Mesenchymal stem cell (in vitro differentiated cells and primary cell): ENCODE results near the gene UXS1.
A peak's percentile ranks its signal among the peaks of the same experiment; 100 is the strongest.
"Not testable (repeated sequence)": the region's sequence is repeated elsewhere in the genome, so short reads cannot be mapped to it uniquely, and the experiment has no call there.

Experiments
- DNase-seq: peaks from one replicate; pipeline ENCODE4 v3.0.0-alpha.2; 2013
- H2AFZ ChIP-seq: one replicate; pipeline ENCODE4 v1.6.1; 2013; ENCODE audit warnings: low read depth, mild to moderate bottlenecking, control low read depth, inconsistent platforms, low read length, moderate library complexity
- H2AK5ac ChIP-seq: 2 replicates; pipeline ENCODE4 v1.6.1; 2013; ENCODE audit warnings: low read length, moderate library complexity, mild to moderate bottlenecking, inconsistent platforms; ENCODE audit not compliant: severe bottlenecking
- H2BK120ac ChIP-seq: one replicate; pipeline ENCODE4 v1.6.1; 2013; ENCODE audit warnings: low read depth, mild to moderate bottlenecking, inconsistent platforms, low read length, moderate library complexity
- H2BK12ac ChIP-seq, 2 experiments: one replicate each; pipeline ENCODE4 v1.6.1; 2013; ENCODE audit warnings: inconsistent platforms in 2 of 2, low read length in 2 of 2, mild to moderate bottlenecking in 2 of 2, moderate library complexity in 2 of 2, control low read depth in 1 of 2
- H2BK15ac ChIP-seq: one replicate; pipeline ENCODE4 v1.6.1; 2013; ENCODE audit warnings: mild to moderate bottlenecking, low read depth, inconsistent platforms; ENCODE audit not compliant: poor library complexity, severe bottlenecking
- H2BK5ac ChIP-seq: 2 replicates; pipeline ENCODE4 v1.6.1; 2013; ENCODE audit warnings: low read depth, mild to moderate bottlenecking, low read length, control low read depth, inconsistent platforms; ENCODE audit not compliant: poor library complexity, severe bottlenecking
- H3K14ac ChIP-seq, 2 experiments: one replicate each; pipeline ENCODE4 v1.6.1; 2013; ENCODE audit warnings: inconsistent platforms in 2 of 2, low read length in 2 of 2, control low read depth in 1 of 2, mild to moderate bottlenecking in 1 of 2, moderate library complexity in 1 of 2
- H3K18ac ChIP-seq, 2 experiments: one replicate each; pipeline ENCODE4 v1.6.1; 2013; ENCODE audit warnings: inconsistent platforms in 2 of 2, low read length in 2 of 2, control low read depth in 1 of 2, low read depth in 1 of 2, mild to moderate bottlenecking in 1 of 2
- H3K23ac ChIP-seq, 2 experiments: one replicate each; pipeline ENCODE4 v1.6.1; 2013; ENCODE audit warnings: inconsistent platforms in 2 of 2, low read length in 2 of 2, mild to moderate bottlenecking in 2 of 2, moderate library complexity in 2 of 2, control low read depth in 1 of 2
- H3K27ac ChIP-seq: 2 replicates; pipeline ENCODE4 v1.5.1; 2013; ENCODE audit warnings: mild to moderate bottlenecking, moderate library complexity, low read length, control low read depth, inconsistent platforms; ENCODE audit not compliant: poor library complexity, severe bottlenecking
- H3K27me3 ChIP-seq, 2 experiments: 2 replicates each; pipeline versions ENCODE4 v1.6.1 to v1.7.0; 2013; ENCODE audit warnings: low read length in 2 of 2, mild to moderate bottlenecking in 2 of 2, moderate library complexity in 2 of 2, control low read depth in 1 of 2, inconsistent platforms in 1 of 2; ENCODE audit not compliant: control insufficient read depth in 1 of 2, insufficient read depth in 1 of 2
- H3K36me3 ChIP-seq, 2 experiments: 2 replicates each; pipeline versions ENCODE4 v1.6.1 to v1.7.0; 2013; ENCODE audit warnings: low read length in 2 of 2, control low read depth in 1 of 2, inconsistent platforms in 1 of 2, low read depth in 1 of 2, mild to moderate bottlenecking in 1 of 2; ENCODE audit not compliant: insufficient read depth in 2 of 2, control insufficient read depth in 1 of 2
- H3K4ac ChIP-seq, 2 experiments: one replicate each; pipeline ENCODE4 v1.6.1; 2013; ENCODE audit warnings: inconsistent platforms in 2 of 2, low read length in 2 of 2, mild to moderate bottlenecking in 2 of 2, moderate library complexity in 2 of 2, control low read depth in 1 of 2, low read depth in 1 of 2
- H3K4me1 ChIP-seq: 2 replicates; pipeline ENCODE4 v1.6.1; 2013; ENCODE audit warnings: low read depth, low read length, control low read depth; ENCODE audit not compliant: control insufficient read depth, insufficient read depth
- H3K4me2 ChIP-seq: 2 replicates; pipeline ENCODE4 v1.6.1; 2013; ENCODE audit warnings: low read length, mild to moderate bottlenecking, inconsistent platforms; ENCODE audit not compliant: poor library complexity, severe bottlenecking
- H3K4me3 ChIP-seq, 2 experiments: 2 replicates each; pipeline versions ENCODE4 v1.5.1 to v1.7.0; 2013; ENCODE audit warnings: low read length in 2 of 2, mild to moderate bottlenecking in 2 of 2, control low read depth in 1 of 2, low read depth in 1 of 2; ENCODE audit not compliant: insufficient read depth in 1 of 2
- H3K79me1 ChIP-seq: replicated peaks from 2 replicates; pipeline ENCODE4 v1.6.1; 2013; ENCODE audit warnings: mild to moderate bottlenecking, control low read depth, low read length, inconsistent platforms; ENCODE audit not compliant: poor library complexity, severe bottlenecking
- H3K9ac ChIP-seq: 2 replicates; pipeline ENCODE4 v1.7.0; 2013; ENCODE audit warnings: mild to moderate bottlenecking, low read length, moderate library complexity
- H3K9me3 ChIP-seq: 2 replicates; pipeline ENCODE4 v1.7.0; 2013; ENCODE audit warnings: mild to moderate bottlenecking, low read length; ENCODE audit not compliant: control insufficient read depth
- H4K8ac ChIP-seq: one replicate; pipeline ENCODE4 v1.6.1; 2013; ENCODE audit warnings: inconsistent platforms, mild to moderate bottlenecking, low read length, moderate library complexity
- H4K91ac ChIP-seq: one replicate; pipeline ENCODE4 v1.6.1; 2013; ENCODE audit warnings: mild to moderate bottlenecking, low read length, inconsistent platforms
- WGBS: methylation state at CpG from one replicate; pipeline ENCODE4 v1.1.7; 2013; ENCODE audit warnings: mixed read lengths; 5-methylcytosine and 5-hydroxymethylcytosine counted together

Gene UXS1

GRCh38 chr2:106205488-106205887, 11.4 kb upstream of the UXS1 start:
- H3K79me1 ChIP-seq = no peaks in the 10 kb centered on the region
- H2BK12ac ChIP-seq = no peak overlapping the region

GRCh38 chr2:106204551-106204950, 10.4 kb upstream of the UXS1 start:
- not testable (repeated sequence) for H3K14ac ChIP-seq, H3K4me1 ChIP-seq, H2BK5ac ChIP-seq, H3K18ac ChIP-seq, H3K27me3 ChIP-seq, H3K79me1 ChIP-seq, H2BK120ac ChIP-seq, H4K91ac ChIP-seq, H3K4me2 ChIP-seq, H2BK15ac ChIP-seq, H3K4me3 ChIP-seq, DNase-seq, H2AFZ ChIP-seq, H2AK5ac ChIP-seq, H3K23ac ChIP-seq, H3K4ac ChIP-seq, H4K8ac ChIP-seq, H3K36me3 ChIP-seq, H3K27ac ChIP-seq, H2BK12ac ChIP-seq, H3K9ac ChIP-seq
- 33% methylated on average over 1 of the region's 1 CpG for WGBS
- peaks cover 28% of the 10 kb centered on the region for H3K9me3 ChIP-seq

More at GRCh38 chr2:106205488-106205887, 11.4 kb upstream of the UXS1 start:
- Histone ChIP-seq H3K4me1 (no peaks in the 10 kb centered on the region), H3K18ac (no peak overlapping the region), H3K23ac (no peak overlapping the region), H3K9me3 (peaks cover 32% of the 10 kb centered on the region), H3K4ac (no peak overlapping the region), H3K36me3 (no peaks in the 10 kb centered on the region), H2BK15ac (no peak overlapping the region), H2AFZ (no peak overlapping the region), H3K27ac (no peak overlapping the region), H3K14ac (no peak overlapping the region), H3K9ac (no peak overlapping the region), H3K4me2 (no peak overlapping the region), H2BK5ac (no peak overlapping the region), H3K27me3 (no peaks in the 10 kb centered on the region), H2BK120ac (no peak overlapping the region), H3K4me3 (no peak overlapping the region), H4K91ac (no peak overlapping the region), H4K8ac (no peak overlapping the region), H2AK5ac (no peak overlapping the region)
- WGBS = 28% methylated on average over 3 of the region's 5 CpGs
- no peak for DNase-seq

GRCh38 chr2:106201661-106202060, 7.6 kb upstream of the UXS1 start:
- no peak overlapping the region for H3K4me3 ChIP-seq
- no peaks in the 10 kb centered on the region for H3K36me3 ChIP-seq
- H4K8ac ChIP-seq = no peak overlapping the region
- H3K23ac ChIP-seq = no peak overlapping the region
- H3K9me3 ChIP-seq = peaks cover 7% of the 10 kb centered on the region
- no peak overlapping the region for H3K9ac ChIP-seq
- no peak overlapping the region for H3K14ac ChIP-seq
- no peak overlapping the region for H2AFZ ChIP-seq
- H2AK5ac ChIP-seq = no peak overlapping the region
- DNase-seq = no peak
- H3K4ac ChIP-seq = no peak overlapping the region
- no peak overlapping the region for H4K91ac ChIP-seq
- H3K79me1 ChIP-seq = no peaks in the 10 kb centered on the region
- H3K4me1 ChIP-seq = peaks cover 4% of the 10 kb centered on the region
- WGBS = no CpG with 5 or more reads among the region's 2 CpGs
- no peak overlapping the region for H3K27ac ChIP-seq
- H3K18ac ChIP-seq = no peak overlapping the region
- no peak overlapping the region for H2BK12ac ChIP-seq
- no peak overlapping the region for H3K4me2 ChIP-seq
- no peaks in the 10 kb centered on the region for H3K27me3 ChIP-seq
- H2BK15ac ChIP-seq = no peak overlapping the region
- no peak overlapping the region for H2BK5ac ChIP-seq
- H2BK120ac ChIP-seq = no peak overlapping the region

- Histone ChIP-seq H2BK5ac (no peak overlapping the region), H3K9me3 (no peaks in the 10 kb centered on the region), H2BK120ac (no peak overlapping the region), H4K8ac (no peak overlapping the region), H3K4me2 (no peak overlapping the region), H3K18ac (no peak overlapping the region), H3K4ac (no peak overlapping the region), H3K23ac (no peak overlapping the region), H3K4me3 (peak overlapping the region in 1 of 2 experiments; percentile 7), H2BK15ac (no peak overlapping the region), H3K27ac (peak overlapping the region; percentile 76), H2AK5ac (no peak overlapping the region), H3K9ac (peak overlapping the region; percentile 22), H4K91ac (no peak overlapping the region), H2AFZ (no peak overlapping the region), H3K14ac (no peak overlapping the region), H2BK12ac (no peak overlapping the region), H3K79me1 (peaks cover 6% of the 10 kb centered on the region), H3K27me3 (no peaks in the 10 kb centered on the region), H3K36me3 (no peaks in the 10 kb centered on the region), H3K4me1 (peaks cover 7% of the 10 kb centered on the region)
- DNase-seq = peak; percentile 96
- WGBS = 0% methylated on average over 2 of the region's 3 CpGs
These were observed 3.8 kb upstream of the UXS1 start for GRCh38 chr2:106197878-106198277.
